Activated T-cell treated with anti-CD3 and anti-CD28 coated beads, Interleukin-2, amount 50 U/mL, for 48 hours (primary cell): ENCODE data around the gene CSNK1A1.
"Not testable (repeated sequence)": the region's sequence is repeated elsewhere in the genome, so short reads cannot be mapped to it uniquely, and the experiment has no call there.

Source experiments
- DNase-seq, 2 experiments: peaks; one replicate each; pipeline ENCODE4 v3.0.0-alpha.2; 2020

CSNK1A1 gene

GRCh38 chr5:149526845-149527590 lies 24.2 kb downstream of the CSNK1A1 start:
- no peak for DNase-seq

DNA sequence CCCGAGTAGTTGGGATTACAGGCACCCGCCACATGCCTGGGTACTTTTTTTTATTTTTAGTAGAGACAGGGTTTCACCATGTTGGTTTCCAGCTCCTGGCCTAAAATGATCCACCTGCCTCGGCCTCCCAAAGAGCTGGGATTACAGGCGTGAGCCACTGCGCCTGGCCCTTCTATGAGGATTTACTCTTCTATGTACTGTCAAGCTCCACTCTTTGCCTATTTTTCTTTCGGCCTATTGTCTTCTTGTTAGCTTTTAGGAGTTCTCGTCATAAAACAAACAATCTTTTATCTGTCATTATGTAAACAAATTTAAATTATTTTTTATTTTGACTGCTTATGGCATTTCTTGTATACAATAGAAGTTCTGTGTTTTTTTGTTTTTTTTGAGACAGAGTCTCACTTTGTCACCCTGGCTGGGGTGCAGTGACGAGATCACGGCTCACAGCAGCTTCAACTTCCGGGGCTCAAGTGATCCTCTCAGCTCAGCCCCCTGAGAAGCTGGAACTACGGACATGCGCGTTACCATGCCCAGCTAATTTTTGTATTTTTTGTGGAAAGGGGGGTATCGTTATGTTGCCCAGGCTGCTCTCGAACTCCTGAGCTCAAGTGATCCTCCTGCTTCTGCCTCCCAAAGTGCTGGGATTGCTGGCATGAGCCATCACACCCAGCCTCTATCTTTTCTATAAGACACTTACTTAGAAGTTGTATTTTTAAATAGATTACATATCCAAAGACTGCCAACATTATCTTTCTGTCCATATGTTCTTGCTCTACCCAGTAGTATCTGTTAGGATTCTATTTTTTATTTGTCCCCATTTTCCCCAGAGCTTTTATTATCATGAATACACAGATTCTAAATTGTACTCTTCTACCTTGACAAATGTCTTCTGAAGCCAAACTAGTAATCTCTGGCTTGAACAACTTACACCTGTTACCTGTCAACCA lies 29.2 kb downstream of the CSNK1A1 start:
- no peak for DNase-seq

DNA sequence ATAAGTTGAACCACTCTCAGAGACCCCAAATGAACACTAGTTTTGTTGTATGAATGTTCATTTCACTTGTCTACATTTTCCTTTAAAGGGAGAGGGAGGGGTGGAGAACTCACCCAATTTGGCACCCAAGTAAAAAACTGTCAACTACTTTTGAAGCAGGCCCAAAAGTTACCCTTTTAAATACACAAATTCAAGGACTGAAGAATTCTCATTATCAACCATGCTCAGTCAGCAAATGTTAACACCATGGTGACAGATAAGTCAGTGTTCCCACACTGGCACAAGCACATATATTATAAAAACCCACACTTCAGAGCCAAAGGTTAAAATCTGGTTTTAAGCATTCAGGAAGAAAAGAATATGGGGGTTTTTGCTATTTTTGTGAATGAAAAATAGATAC lies 31.6 kb downstream of the CSNK1A1 start:
- no peak for DNase-seq

- DNase-seq = no peak
These were observed 32.6 kb downstream of the CSNK1A1 start for GRCh38 chr5:149518620-149519019.

DNA sequence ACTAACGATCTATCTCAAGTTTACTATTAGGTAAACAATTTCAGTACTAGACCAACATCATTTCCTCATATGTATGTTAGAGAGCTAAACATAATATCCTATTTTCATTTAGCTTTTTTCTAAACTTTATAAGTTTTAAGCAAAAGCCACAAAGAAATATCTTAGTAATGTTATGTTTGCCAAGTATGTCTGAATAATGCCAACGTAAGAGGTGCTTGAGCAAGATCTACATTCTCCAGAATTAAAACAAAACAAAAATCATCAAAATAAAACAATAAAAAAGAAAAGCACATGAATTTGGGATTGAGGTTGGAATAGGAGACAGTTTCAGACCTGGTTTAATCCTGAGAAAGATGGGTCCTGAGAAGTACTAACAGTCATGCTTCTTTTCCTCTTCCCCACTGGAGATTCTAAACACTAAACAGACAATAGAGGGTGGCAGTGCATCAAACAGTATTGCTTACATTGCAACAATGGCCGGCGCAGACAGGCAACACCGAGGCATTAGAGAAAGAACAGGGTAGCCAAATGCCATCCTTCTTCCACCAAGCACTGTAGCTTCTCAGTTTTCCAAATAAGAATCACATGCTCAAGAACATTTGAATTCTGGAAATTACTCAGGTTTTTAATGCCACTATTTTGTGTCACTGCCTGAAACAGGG lies 33.6 kb downstream of the CSNK1A1 start:
- no peak for DNase-seq

GRCh38 chr5:149514512-149514911 lies 36.7 kb downstream of the CSNK1A1 start:
- no peak for DNase-seq

- DNase-seq = not testable (repeated sequence)
These were observed 37.8 kb downstream of the CSNK1A1 start for GRCh38 chr5:149513372-149513947.

GRCh38 chr5:149510136-149510535 lies 41.1 kb downstream of the CSNK1A1 start:
- no peak for DNase-seq

GRCh38 chr5:149504677-149505076 lies 46.6 kb downstream of the CSNK1A1 start:
- DNase-seq = no peak

GRCh38 chr5:149503006-149503405 lies 48.2 kb downstream of the CSNK1A1 start:
- no peak for DNase-seq

DNA sequence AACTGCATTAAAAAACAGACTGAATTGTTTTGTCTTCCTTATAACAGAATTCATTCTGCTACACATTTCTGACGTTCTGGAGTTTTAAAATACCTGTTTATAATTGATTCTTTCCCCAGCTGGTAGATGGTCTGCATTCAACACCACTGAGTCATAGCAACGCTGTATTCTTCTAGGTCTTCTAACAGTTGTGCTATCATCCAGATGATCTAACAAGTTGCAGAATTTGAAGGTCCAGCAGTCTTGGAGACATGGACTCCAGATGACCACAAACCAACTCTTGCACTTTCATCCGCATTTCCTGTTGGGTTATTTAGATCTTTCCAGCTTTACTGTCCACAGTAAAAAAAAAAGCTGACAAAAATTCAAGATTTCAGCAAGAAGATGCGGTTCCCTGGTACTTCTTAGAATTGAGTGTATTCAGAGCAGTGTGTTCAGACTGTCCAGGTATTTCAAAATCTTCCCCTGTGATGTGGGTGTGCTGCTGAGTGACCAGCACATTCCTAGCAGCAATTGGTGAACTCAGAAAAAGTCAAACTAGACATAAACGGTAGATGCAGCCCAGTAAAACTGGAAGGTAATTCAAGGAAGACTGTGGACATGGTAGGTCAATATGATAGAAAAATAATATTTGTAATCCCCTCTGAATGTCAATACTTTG lies 50.2 kb downstream of the CSNK1A1 start:
- no peak for DNase-seq

GRCh38 chr5:149498724-149499336 lies 52.4 kb downstream of the CSNK1A1 start:
- DNase-seq = no peak

DNA sequence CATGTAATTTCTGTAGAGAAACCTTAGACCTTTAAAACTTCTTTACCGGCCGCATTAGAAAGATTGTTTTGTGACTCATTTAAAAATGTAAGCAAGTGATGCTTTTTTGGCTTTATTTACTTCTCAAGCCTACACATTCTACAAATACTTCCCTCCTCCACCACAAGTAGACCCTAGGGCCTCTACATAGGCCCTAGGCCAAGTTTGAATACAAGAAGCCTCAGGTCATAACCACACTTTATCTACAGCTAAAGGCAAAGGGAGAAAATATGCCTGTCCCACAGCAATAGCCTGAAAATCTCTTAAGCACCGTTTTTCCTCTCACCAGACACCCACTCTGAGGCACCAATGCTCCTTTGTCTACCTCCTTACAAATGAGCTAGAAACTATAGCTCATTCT lies 53.9 kb downstream of the CSNK1A1 start:
- DNase-seq = no peak

- no peak for DNase-seq
These were observed 54.3 kb downstream of the CSNK1A1 start for GRCh38 chr5:149496917-149497316.

- DNase-seq = no peak
These were observed 55.1 kb downstream of the CSNK1A1 start for GRCh38 chr5:149496166-149496565.

DNA sequence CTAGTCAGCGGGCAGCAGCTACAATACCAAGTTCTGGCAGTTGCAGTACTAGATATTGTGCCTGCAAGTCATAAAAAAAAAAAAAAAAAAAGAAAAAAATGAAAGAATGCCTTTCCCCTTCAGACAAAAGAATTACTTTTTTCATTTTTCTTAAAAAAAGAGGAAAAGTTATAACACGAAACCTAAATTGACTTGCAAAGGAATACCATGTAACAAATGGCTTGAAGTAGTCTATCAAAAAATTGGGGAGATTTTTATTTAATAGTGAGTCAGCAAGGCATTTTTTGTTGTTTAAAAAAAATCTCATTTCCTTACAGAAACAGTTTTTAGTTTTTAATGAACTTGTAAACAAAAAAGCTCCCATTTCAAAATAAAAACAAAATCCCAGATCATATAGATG lies 55.6 kb downstream of the CSNK1A1 start:
- DNase-seq = no peak

DNA sequence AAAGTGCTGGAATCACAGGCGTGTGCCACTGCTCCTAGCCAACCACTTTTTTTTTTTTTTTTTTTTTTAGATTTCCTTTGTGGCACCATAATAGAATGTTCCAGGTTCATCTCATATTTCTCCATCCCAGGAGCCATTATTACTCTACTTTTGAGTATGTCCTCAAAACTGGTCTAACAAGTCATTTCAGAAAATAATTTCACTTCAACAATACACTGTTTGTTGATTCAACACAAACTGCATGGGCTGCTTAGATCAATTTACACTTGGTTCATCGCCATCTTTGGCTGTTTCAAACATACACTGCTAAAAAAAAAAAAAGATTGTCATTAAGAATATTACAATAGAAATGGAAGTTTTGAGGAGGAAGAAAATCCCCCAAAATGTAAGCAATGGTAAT lies 57.9 kb downstream of the CSNK1A1 start:
- DNase-seq = no peak

DNA sequence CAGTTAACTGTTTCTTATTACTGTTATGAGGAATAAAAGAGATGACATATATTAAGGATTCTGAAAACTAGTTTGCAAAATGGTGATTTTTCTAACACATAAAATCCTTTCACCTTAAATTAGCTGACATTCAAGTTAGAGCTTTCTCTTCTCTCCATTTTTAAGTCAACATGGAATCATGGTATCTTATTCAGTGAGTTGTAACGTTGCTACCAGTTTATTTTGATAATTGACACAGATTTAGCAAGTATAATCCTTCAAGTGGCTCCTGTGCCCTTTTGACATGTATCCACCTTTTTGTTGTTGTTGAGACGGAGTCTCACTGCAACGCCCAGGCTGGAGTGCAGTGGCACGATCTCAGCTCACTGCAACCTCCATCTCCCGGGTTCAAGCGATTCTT lies 58.5 kb downstream of the CSNK1A1 start:
- DNase-seq = no peak

DNA sequence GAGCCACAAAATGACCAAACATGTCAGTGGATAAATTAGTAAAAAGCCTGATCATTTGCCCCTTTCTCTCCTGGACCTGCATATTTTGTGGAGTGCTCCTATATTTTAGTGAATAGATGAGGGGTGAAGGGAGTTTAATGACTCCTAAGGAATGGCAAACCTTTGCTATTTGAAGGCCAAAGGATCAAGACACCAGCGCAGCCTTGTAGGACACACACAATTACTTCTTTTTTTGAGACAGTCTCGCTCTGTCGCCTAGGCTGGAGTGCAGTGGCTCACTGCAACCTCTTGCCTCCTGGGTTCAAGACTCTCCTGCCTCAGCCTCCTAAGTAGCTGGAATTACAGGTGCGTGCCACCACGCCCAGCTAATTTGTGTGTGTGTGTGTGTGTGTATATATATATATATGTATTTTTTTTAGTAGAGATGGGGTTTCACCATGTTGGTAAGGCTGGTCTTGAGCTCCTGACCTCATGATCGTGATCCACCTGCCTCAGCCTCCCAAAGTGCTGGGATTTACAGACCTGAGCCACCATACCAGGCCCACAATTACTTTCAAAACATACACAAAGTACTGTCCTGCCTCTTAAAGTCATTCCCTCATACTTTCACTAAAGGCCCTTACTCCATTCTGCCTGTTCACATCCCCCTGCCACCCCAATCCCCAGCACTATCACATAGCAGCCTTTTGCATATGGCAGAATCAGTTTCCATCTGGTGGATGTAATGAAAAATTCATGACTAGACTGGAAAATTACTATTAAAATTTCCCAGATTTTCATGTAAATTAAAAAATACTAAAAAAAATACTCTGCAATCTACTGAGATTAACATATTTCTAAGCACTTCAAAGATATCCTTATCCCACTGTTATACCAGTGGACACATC lies 60.4 kb downstream of the CSNK1A1 start:
- no peak for DNase-seq

DNA sequence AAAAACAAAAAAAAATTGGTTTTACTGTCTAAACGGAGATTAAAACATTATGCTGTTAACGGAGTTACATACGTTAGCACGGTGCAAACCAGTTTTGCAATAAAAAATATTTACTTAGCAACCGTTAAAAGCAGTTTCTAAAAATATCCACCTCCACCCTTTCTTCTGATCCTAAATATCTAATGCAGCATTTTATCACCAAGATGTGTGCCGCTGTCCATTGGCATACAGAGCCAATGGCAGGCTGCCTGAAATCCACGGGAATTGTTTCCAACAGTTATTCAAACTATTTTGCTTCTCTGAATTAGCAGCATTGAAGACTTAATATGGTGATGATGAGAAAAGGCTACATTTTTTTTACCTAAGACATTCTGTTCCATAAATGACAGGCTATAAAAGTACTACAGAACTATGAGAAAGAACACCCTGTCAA lies 61.6 kb downstream of the CSNK1A1 start:
- DNase-seq = no peak
